HepG2 (cell line): ENCODE results near the gene POGK. TPM values are rescaled to one million over a fixed set of nuclear protein-coding genes. Genes with fewer than 3 reads are reported as not detected.

Experiments
- HCFC1 ChIP-seq: fragments of 150-350 bp; IDR thresholded peaks from 2 replicates; pipeline ENCODE4 v1.6.1; 2014; ENCODE audit warnings: low read depth, low read length
- HNRNPUL1 ChIP-seq: fragments of 200-400 bp; formaldehyde crosslinking; IDR thresholded peaks from 2 replicates; pipeline ENCODE4 v1.6.1; 2017; ENCODE audit warnings: low read depth, mild to moderate bottlenecking, low read length, moderate library complexity
- HOXA9 ChIP-seq: sonication (generic); formaldehyde crosslinking; IDR thresholded peaks from 2 replicates; pipeline ENCODE4 v1.8.1; 2022; ENCODE audit warnings: missing genetic modification reagents, mild to moderate bottlenecking, moderate library complexity, borderline replicate concordance
- JUND ChIP-seq: sonication (generic); formaldehyde crosslinking; IDR thresholded peaks from 2 replicates; pipeline ENCODE4 v1.8.0; 2022; ENCODE audit warnings: mild to moderate bottlenecking, missing genetic modification reagents
- KAT7 ChIP-seq: IDR thresholded peaks from 2 replicates; pipeline ENCODE4 v1.6.1; 2018; ENCODE audit warnings: borderline replicate concordance, missing compliant biosample characterization
- KMT2B ChIP-seq: IDR thresholded peaks from 2 replicates; pipeline ENCODE4 v1.6.1; 2016; ENCODE audit warnings: missing genetic modification reagents, missing compliant biosample characterization
- MTA1 ChIP-seq: sonication (generic); formaldehyde crosslinking; IDR thresholded peaks from 2 replicates; pipeline ENCODE4 v1.4.0; 2020; ENCODE audit warnings: missing genetic modification reagents, mild to moderate bottlenecking, borderline replicate concordance
- NFATC3 ChIP-seq: sonication (generic); formaldehyde crosslinking; IDR thresholded peaks from 2 replicates; pipeline ENCODE4 v1.5.1; 2020; ENCODE audit warnings: mild to moderate bottlenecking, missing genetic modification reagents
- PATZ1 ChIP-seq: sonication (generic); formaldehyde crosslinking; IDR thresholded peaks from 2 replicates; pipeline ENCODE4 v1.4.0; 2020; ENCODE audit warnings: missing genetic modification reagents
- PHB2 ChIP-seq: fragments of 450-650 bp; IDR thresholded peaks from 2 replicates; pipeline ENCODE4 v1.6.1; 2018; ENCODE audit not compliant: partially characterized antibody
- SALL1 ChIP-seq: sonication (generic); formaldehyde crosslinking; IDR thresholded peaks from 2 replicates; pipeline ENCODE4 v1.8.0; 2022; ENCODE audit warnings: mild to moderate bottlenecking, missing genetic modification reagents
- ZNF687 ChIP-seq: sonication (generic); formaldehyde crosslinking; IDR thresholded peaks from 2 replicates; pipeline ENCODE4 v1.5.1; 2020; ENCODE audit warnings: mild to moderate bottlenecking, missing genetic modification reagents, moderate library complexity
- polyA plus RNA-seq, 8 experiments: library from polyadenylated mRNA; depleted of rRNA in 3 of 8; stranded (reverse) in 7 of 8; unstranded in 1 of 8; fragments of >200 nt; fragmentation: Illumina TruSeq in 4 of 8; extraction: Trizol in 4 of 8; gene quantifications; 2 replicates each; pipeline versions ENCODE4 v1.2.1 to v1.2.3, GENCODE V29; 2011 to 2016; ENCODE audit warnings: low read depth in 4 of 8, missing spikeins in 1 of 8, mixed read lengths in 1 of 8; ENCODE audit not compliant: insufficient read depth in 1 of 8
- total RNA-seq, 5 experiments: library from RNA; depleted of rRNA; stranded (reverse); fragments of >200 nt; fragmentation: Illumina TruSeq; extraction: Trizol; gene quantifications; 2 replicates each; pipeline ENCODE4 v1.2.3, GENCODE V29; 2016; ENCODE audit warnings: low read depth in 1 of 5
- TF ChIP-seq, protein P1 (sequence below): sonication (generic); formaldehyde crosslinking; IDR thresholded peaks from 2 replicates; pipeline ENCODE4 v1.4.0; 2020; ENCODE audit warnings: missing genetic modification reagents
- TF ChIP-seq, protein P2 (sequence below), 2 experiments: IDR thresholded peaks; 2 replicates each; pipeline ENCODE4 v1.6.1; 2011 to 2012; ENCODE audit warnings: low read length in 2 of 2, borderline replicate concordance in 1 of 2, low read depth in 1 of 2, mild to moderate bottlenecking in 1 of 2, moderate library complexity in 1 of 2

The POGK gene
- total and polyA plus RNA-seq, 2 of the 13 experiments (the other 11 are each of a cell fraction or from before 2014, with no cell fraction given): 4.8 to 16.2 TPM

GRCh38 chr1:166875734-166876539 is 36.7 kb downstream of the POGK start, which contains the start of gene TADA1 (continued):
- TF ChIP-seq, protein P1, sequence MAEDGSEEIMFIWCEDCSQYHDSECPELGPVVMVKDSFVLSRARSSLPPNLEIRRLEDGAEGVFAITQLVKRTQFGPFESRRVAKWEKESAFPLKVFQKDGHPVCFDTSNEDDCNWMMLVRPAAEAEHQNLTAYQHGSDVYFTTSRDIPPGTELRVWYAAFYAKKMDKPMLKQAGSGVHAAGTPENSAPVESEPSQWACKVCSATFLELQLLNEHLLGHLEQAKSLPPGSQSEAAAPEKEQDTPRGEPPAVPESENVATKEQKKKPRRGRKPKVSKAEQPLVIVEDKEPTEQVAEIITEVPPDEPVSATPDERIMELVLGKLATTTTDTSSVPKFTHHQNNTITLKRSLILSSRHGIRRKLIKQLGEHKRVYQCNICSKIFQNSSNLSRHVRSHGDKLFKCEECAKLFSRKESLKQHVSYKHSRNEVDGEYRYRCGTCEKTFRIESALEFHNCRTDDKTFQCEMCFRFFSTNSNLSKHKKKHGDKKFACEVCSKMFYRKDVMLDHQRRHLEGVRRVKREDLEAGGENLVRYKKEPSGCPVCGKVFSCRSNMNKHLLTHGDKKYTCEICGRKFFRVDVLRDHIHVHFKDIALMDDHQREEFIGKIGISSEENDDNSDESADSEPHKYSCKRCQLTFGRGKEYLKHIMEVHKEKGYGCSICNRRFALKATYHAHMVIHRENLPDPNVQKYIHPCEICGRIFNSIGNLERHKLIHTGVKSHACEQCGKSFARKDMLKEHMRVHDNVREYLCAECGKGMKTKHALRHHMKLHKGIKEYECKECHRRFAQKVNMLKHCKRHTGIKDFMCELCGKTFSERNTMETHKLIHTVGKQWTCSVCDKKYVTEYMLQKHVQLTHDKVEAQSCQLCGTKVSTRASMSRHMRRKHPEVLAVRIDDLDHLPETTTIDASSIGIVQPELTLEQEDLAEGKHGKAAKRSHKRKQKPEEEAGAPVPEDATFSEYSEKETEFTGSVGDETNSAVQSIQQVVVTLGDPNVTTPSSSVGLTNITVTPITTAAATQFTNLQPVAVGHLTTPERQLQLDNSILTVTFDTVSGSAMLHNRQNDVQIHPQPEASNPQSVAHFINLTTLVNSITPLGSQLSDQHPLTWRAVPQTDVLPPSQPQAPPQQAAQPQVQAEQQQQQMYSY (CRISPR knock-in tag): no peak
- TF ChIP-seq KAT7: peak; percentile 91; the same call in 1 of the 2 replicates
- peak; percentile 59; the same call in 1 of the 2 replicates for TF ChIP-seq HOXA9 (CRISPR knock-in tag)
- no peak for TF ChIP-seq MTA1 (CRISPR knock-in tag)
- no peak for TF ChIP-seq NFATC3
- TF ChIP-seq JUND: no peak
- TF ChIP-seq HNRNPUL1: peak; percentile 80; the same call in 1 of the 2 replicates
- TF ChIP-seq, protein P2, sequence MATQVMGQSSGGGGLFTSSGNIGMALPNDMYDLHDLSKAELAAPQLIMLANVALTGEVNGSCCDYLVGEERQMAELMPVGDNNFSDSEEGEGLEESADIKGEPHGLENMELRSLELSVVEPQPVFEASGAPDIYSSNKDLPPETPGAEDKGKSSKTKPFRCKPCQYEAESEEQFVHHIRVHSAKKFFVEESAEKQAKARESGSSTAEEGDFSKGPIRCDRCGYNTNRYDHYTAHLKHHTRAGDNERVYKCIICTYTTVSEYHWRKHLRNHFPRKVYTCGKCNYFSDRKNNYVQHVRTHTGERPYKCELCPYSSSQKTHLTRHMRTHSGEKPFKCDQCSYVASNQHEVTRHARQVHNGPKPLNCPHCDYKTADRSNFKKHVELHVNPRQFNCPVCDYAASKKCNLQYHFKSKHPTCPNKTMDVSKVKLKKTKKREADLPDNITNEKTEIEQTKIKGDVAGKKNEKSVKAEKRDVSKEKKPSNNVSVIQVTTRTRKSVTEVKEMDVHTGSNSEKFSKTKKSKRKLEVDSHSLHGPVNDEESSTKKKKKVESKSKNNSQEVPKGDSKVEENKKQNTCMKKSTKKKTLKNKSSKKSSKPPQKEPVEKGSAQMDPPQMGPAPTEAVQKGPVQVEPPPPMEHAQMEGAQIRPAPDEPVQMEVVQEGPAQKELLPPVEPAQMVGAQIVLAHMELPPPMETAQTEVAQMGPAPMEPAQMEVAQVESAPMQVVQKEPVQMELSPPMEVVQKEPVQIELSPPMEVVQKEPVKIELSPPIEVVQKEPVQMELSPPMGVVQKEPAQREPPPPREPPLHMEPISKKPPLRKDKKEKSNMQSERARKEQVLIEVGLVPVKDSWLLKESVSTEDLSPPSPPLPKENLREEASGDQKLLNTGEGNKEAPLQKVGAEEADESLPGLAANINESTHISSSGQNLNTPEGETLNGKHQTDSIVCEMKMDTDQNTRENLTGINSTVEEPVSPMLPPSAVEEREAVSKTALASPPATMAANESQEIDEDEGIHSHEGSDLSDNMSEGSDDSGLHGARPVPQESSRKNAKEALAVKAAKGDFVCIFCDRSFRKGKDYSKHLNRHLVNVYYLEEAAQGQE (IDR thresholded peaks at IDR 0.05; ENCODE audit: borderline replicate concordance in 1 of 2, low read depth in 1 of 2, low read length in 2 of 2): peak in 1 of 2 experiments; percentile 46; a peak in 1 of 4 replicates
- TF ChIP-seq PATZ1 (CRISPR knock-in tag): 0 out of 2 replicates have a peak, but pooled peaks have one; percentile 28
- TF ChIP-seq KMT2B (CRISPR knock-in tag): peak; percentile 86
- 0 out of 2 replicates have a peak, but pooled peaks have one; percentile 1 for TF ChIP-seq HCFC1
- no peak for TF ChIP-seq PHB2
- TF ChIP-seq ZNF687 (CRISPR knock-in tag): peak; percentile 94
- peak; percentile 69 for TF ChIP-seq SALL1
